ENCODE data around the gene SUSD3.

Gene SUSD3

DNA sequence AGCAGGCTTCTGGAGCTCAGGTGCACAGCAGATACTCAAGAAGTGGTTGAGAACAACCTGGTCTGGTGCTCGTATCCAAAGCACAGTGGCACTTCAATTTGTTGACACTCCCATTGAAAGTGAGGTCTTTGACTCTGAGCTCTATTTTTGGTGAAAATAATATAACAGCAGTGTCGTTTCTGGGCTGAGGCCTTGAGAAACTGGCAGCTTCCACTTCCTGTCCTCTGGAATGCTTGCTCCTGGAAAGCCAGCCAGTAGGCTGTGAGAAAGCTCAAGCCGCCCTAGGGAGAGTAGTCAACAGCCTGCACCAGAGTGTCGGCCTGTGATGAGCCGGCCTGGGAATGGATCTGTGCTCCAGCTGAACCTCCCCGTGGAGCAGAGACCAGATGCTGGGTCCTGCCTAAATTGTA is 6.8 kb upstream of the SUSD3 start:
- DNase-seq (ENCODE audit: low read depth in 2 of 3, low spot score in 2 of 3) = no peak

GRCh38 chr9:93052791-93053540 is 5.5 kb upstream of the SUSD3 start:
- no peak for DNase-seq (ENCODE audit: low read depth in 2 of 3, low spot score in 2 of 3)

DNA sequence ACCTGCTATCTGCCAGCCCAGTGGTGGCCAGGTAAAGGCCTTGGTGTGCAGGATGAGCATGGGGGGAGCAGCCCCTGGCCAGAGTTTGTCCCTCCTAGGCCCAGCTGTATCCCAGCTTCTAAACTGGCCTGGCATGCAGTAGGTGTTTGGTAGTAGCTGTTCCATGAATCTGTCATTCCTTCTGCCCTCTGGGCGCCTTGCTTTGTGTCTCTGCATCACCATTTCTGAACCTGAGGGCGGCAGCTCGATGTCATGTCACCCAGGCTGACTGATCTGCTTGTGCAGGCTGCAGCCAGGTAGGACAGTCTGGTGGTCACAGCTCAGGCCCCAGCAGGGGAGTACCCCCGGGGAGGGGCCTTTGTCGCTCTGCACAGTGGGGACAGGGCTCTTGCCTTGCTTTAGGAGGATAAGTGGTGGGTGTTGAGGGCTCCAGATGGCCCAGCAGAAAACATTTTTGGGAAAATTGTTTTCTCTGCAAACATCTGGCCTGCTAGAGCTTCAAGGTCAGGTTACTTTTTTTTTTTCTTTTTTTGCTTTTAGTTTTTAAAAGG is 4.6 kb upstream of the SUSD3 start:
- no peak for DNase-seq (ENCODE audit: low read depth in 2 of 3, low spot score in 2 of 3)

DNA sequence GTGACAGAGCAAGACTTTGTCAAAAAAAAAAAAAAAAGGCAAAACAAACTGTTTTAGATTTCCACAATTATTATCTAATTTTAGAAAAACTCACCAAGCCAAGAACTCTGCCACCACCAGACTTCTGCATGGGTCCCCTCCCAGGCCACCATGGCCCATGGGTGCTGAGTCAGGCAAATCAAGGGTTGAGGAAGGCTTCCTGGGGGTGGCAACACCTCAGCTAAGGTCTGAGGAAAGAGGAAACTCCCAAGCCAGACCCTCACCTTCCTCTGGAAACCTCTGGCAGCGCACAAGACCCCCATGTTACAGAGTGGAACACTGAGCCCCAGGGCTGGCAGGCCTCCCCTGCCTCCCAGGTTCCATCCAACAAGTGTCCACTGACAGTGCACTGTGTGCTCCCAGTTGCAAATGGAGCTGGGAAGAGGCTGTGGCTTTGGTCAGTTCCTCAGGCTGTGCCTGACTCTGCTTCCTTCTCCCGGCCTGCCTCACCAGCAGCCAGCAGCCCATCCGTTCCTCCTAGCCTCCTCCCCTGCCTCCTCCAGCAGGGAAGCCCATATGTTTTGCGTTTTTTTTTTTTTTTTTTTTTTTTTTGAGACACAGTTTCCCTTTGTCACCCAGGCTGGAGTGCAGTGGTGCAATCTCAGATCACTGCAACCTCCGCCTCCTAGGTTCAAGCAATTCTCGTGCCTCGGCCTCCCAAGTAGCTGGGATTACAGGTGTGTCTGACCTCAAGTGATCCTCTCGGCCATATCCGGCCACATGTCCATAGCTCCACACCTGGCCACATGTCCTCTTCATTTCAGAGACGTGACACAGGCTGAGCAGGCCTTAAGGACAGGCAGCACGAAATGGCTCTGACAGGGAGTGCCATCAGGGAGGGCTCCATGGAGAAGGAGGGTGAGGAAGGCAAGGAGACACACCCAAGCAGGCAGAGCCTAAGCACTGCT is 3.5 kb upstream of the SUSD3 start:
- no peak for DNase-seq (ENCODE audit: low read depth in 2 of 3, low spot score in 2 of 3)

GRCh38 chr9:93057042-93057702 is 1.3 kb upstream of the SUSD3 start:
- DNase-seq (ENCODE audit: low read depth in 2 of 3, low spot score in 2 of 3) = no peak

DNA sequence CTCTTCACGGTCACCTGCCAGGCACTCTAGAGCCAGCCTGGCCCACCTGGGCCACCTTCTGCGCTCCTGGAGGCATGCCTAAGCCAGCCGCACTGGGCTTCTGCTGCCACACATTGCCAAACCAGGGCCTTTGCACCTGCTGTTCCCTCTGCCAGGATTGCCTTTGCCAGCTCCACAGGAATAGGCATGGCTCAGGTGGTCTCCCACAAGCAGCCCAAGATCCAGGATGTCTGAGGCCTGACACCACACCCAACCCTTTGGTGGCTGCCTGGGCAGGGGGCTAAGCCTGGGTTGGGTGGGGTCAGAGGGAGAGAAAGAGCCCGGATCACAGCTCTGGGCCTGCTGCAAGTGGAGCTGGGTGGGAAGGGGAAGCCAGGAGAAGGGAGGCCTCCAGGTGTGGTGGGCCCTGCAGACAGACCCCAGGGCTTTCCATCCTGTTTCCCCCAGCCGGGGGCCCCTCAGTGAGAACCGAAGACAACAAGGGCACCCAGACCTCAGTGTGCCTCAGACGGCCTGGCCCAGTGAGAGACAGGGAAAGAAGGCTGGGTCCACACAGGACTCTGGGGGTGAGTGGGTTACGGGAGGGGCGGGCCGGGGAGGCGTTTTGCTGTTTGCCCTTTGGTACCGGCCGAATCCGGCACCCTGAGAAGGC is 672 bp upstream of the SUSD3 start:
- DNase-seq (ENCODE audit: low read depth in 2 of 3, low spot score in 2 of 3) = no peak

DNA sequence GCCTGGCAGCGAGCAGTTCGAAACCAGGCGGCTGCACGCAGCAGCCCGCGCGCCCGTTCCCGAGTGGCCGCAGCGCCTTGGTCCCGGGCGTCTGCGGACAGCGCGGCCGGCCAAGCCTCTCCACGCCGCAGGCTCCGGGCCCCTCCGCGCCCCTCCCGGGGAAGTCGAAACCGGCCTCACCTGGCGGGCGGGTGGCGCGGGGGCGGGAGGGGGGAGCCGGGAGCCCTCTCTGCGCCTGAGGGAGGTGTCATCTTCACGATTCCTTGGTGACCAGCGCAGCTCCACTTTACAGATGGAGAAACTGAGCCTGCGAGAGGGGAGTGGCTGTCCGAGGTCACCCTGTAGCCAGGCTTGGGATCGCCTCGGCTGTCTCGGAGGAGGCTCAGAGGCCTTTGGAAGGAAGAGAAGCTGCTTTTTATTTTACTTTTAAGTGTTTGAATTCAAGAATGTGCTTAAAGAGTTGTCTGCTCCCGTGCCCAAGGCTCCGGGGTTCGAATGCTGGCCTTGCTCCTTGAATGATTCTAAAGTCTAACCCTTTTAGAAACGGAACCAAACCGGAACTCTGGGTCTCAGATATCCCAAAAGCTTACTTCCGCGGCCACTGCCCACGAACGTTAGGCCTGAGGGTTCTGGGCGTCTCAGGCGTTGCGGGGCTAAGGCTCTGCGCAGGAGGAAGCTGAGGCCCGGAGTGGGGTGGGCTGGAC is 662 bp downstream of the SUSD3 start:
- DNase-seq (ENCODE audit: low read depth in 2 of 3, low spot score in 2 of 3) = no peak

GRCh38 chr9:93059715-93060578 is 1.4 kb downstream of the SUSD3 start:
- no peak for DNase-seq (ENCODE audit: low read depth in 2 of 3, low spot score in 2 of 3)

DNA sequence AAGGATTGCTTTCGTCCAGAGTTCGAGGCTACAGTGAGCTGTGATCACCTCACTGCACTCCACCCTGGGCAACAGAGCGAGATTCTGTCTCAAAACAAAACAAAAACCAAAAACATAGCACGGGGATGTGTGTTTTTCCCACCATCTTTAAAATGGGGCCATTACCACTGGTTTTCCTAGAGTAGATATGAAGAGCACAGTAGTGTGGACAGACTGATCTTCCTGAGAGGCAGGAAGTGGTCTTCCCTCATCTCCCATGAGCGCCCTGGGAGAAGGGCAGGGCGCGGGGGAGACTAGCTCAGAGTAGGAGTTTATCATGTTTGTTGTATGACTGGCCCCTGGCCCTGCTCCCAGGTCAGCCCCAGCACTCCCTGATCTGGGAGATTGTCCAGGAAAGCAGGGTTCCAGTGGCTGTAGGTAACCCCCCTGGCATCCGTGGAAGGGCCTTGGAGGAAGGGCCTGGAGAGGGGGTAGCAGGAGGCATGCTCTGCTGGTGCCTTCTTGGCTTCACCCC is 2.3 kb downstream of the SUSD3 start:
- no peak for DNase-seq (ENCODE audit: low read depth in 2 of 3, low spot score in 2 of 3)

GRCh38 chr9:93061260-93061751 is 2.8 kb downstream of the SUSD3 start:
- no peak for DNase-seq (ENCODE audit: low read depth in 2 of 3, low spot score in 2 of 3)

GRCh38 chr9:93061791-93062763 is 3.6 kb downstream of the SUSD3 start:
- no peak for DNase-seq (ENCODE audit: low read depth in 2 of 3, low spot score in 2 of 3)

DNA sequence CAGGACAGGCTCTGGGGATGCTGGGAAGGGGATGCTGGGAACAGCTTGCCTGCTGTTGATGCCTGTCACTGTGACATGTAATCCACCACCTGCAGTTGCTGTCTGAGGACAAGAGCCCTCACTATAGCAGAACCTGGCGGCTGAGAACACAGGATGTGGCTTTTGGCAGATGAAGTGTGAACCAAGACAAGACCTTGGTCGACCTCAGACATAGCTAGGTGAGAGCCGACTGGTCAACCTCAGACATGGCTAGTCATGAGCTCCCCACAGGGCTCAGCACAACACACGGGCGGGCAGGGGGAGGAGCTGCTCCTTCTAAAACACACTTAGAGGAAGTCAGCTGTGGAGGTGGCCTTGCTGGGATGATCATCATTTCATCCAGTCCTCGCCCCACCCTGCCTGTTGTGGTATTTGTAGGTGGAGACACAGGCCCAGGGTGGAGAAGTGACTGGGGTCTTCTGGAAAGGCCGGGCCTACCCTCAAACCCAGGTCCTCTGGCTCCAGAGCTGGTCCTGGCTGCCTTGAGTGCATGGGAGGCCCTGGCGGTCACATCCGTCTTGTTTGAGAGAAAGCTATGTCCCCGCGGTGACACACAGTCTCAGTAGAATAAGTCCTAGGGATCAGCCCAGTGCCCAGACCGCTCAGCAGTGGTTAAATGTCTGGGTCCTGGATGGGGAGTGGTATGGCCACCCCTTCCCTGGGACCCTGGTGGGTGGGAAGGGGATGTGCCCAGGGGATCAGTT is 6.1 kb downstream of the SUSD3 start:
- peak; percentile 49 to 77 (median 73) for DNase-seq (ENCODE audit: low read depth in 2 of 3, low spot score in 2 of 3)

DNA sequence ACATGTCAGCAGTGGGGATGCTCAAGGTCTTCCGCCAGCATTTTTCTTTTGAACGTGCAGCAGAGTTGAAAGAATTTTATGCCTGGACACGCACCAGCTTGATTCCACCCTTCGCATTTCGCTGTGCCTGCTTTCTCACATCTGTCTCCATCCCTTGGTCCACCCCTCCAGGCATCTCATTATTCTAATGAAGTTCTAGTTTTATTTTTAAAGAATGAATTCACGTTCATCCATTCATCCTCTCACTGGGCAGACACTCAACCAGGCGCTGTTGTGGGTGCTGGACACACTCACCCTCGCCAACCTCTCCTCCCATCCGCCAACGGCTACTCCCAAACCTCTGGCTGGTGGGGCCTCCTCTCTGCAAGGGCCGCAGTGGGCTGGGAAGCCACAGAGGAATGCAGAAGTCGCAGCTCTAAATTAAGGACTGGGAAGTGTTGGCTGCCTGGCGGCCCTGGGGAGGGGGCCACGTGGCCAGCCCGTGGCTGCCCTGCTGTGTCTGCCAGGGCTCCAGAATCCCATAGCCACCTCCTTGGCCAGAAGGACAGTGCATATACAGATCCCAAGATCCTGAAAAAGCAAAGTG is 6.7 kb downstream of the SUSD3 start:
- DNase-seq (ENCODE audit: low read depth in 2 of 3, low spot score in 2 of 3) = no peak

GRCh38 chr9:93066978-93067603 is 8.6 kb downstream of the SUSD3 start:
- DNase-seq (ENCODE audit: low read depth in 2 of 3, low spot score in 2 of 3) = no peak

GRCh38 chr9:93068956-93069355 is 10.5 kb downstream of the SUSD3 start:
- DNase-seq (ENCODE audit: low read depth in 2 of 3, low spot score in 2 of 3) = no peak

- no peak for DNase-seq (ENCODE audit: low read depth in 2 of 3, low spot score in 2 of 3)
Observed at GRCh38 chr9:93071464-93071863, 13.0 kb downstream of the SUSD3 start.

All from activated CD8-positive, alpha-beta memory T cell treated with anti-CD3 and anti-CD28 coated beads for 48 hours (primary cell).